GM23338 (cell line): ENCODE results near the gene CYP26C1. TPM values are rescaled to one million over a fixed set of nuclear protein-coding genes. Genes with fewer than 3 reads are reported as not detected.

ENCODE experiments used
- ATAC-seq: fragments of 200-7000 bp; cut with Tn5 transposase; 3 replicates; pipeline ENCODE4 v1.9.1; 2020
- DNase-seq: peaks from one replicate; pipeline ENCODE4 v3.0.0-alpha.2; 2015; ENCODE audit warnings: low spot score
- H2AFZ ChIP-seq: fragments of 200-600 bp; sonication (generic); 2 replicates; pipeline ENCODE4 v1.8.0; 2016; ENCODE audit warnings: antibody characterized with exemption, mild to moderate bottlenecking, moderate library complexity
- H3F3A ChIP-seq: fragments of 200-600 bp; sonication (generic); replicated peaks from 2 replicates; pipeline ENCODE4 v1.8.0; 2017; ENCODE audit warnings: antibody characterized with exemption, mixed run types, low read depth
- H3K27ac ChIP-seq: fragments of 200-600 bp; sonication (generic); 2 replicates; pipeline ENCODE4 v1.6.1; 2016; ENCODE audit warnings: low read depth
- H3K27me3 ChIP-seq: fragments of 200-600 bp; sonication (generic); 2 replicates; pipeline ENCODE4 v1.8.0; 2016; ENCODE audit warnings: mild to moderate bottlenecking, mixed run types, moderate library complexity; ENCODE audit not compliant: insufficient read depth
- H3K36me3 ChIP-seq: fragments of 200-600 bp; sonication (generic); 2 replicates; pipeline ENCODE4 v1.8.0; 2016; ENCODE audit warnings: mild to moderate bottlenecking; ENCODE audit not compliant: insufficient read depth
- H3K4me1 ChIP-seq: fragments of 200-600 bp; sonication (generic); 2 replicates; pipeline ENCODE4 v1.8.0; 2016; ENCODE audit warnings: mild to moderate bottlenecking, moderate library complexity; ENCODE audit not compliant: insufficient read depth
- H3K4me2 ChIP-seq: fragments of 200-600 bp; sonication (generic); 2 replicates; pipeline ENCODE4 v1.7.1; 2017; ENCODE audit warnings: mixed run types
- H3K4me3 ChIP-seq: fragments of 200-600 bp; sonication (generic); 2 replicates; pipeline ENCODE4 v1.6.1; 2016; ENCODE audit warnings: mixed run types
- H3K79me2 ChIP-seq: fragments of 200-600 bp; sonication (generic); replicated peaks from 2 replicates; pipeline ENCODE4 v1.8.0; 2017; ENCODE audit warnings: mild to moderate bottlenecking; ENCODE audit not compliant: insufficient read depth
- H3K9me2 ChIP-seq: fragments of 200-600 bp; sonication (generic); 2 replicates; pipeline ENCODE4 v1.8.0; 2017; ENCODE audit not compliant: insufficient read depth
- H4K20me1 ChIP-seq: fragments of 200-600 bp; sonication (generic); replicated peaks from 2 replicates; pipeline ENCODE4 v1.8.0; 2017; ENCODE audit warnings: mild to moderate bottlenecking; ENCODE audit not compliant: insufficient read depth
- H3K27ac Mint-ChIP-seq: 2 replicates; pipeline ENCODE4 v1.8.0; 2020; ENCODE audit warnings: inconsistent platforms, mild to moderate bottlenecking, moderate library complexity, mixed read lengths
- H3K27me3 Mint-ChIP-seq: 3 replicates; pipeline ENCODE4 v1.8.0; 2022; ENCODE audit warnings: low read depth, mild to moderate bottlenecking, moderate library complexity, mixed read lengths, inconsistent platforms; ENCODE audit not compliant: insufficient read depth, poor library complexity
- H3K36me3 Mint-ChIP-seq: 3 replicates; pipeline ENCODE4 v1.8.0; 2021; ENCODE audit warnings: low read depth, mild to moderate bottlenecking, inconsistent platforms, moderate library complexity, mixed read lengths
- H3K4me1 Mint-ChIP-seq: 3 replicates; pipeline ENCODE4 v1.8.0; 2020; ENCODE audit warnings: mild to moderate bottlenecking, inconsistent platforms, mixed read lengths
- H3K4me3 Mint-ChIP-seq: 3 replicates; pipeline ENCODE4 v1.8.0; 2021; ENCODE audit warnings: moderate library complexity, mild to moderate bottlenecking, inconsistent platforms, mixed read lengths
- H3K9me3 Mint-ChIP-seq: 3 replicates; pipeline ENCODE4 v1.8.0; 2020; ENCODE audit warnings: moderate library complexity, mild to moderate bottlenecking, inconsistent platforms, mixed read lengths
- CREB1 ChIP-seq: fragments of 250-450 bp; sonication (Bioruptor Pico); IDR thresholded peaks from 2 replicates; pipeline ENCODE4 v1.5.0; 2020; ENCODE audit warnings: low read depth, mild to moderate bottlenecking, moderate library complexity
- JUNB ChIP-seq: IDR thresholded peaks from one replicate; pipeline ENCODE4 v1.6.1; 2016; ENCODE audit warnings: antibody characterized with exemption; ENCODE audit not compliant: unreplicated experiment
- NANOG ChIP-seq: IDR thresholded peaks from 2 replicates; pipeline ENCODE4 v1.6.1; 2016; ENCODE audit warnings: antibody characterized with exemption, borderline replicate concordance
- POLR2AphosphoS5 ChIP-seq: IDR thresholded peaks from 2 replicates; pipeline ENCODE4 v1.6.1; 2016; ENCODE audit warnings: antibody characterized with exemption, low read depth
- STAT1 ChIP-seq: IDR thresholded peaks from one replicate; pipeline ENCODE4 v1.6.1; 2016; ENCODE audit warnings: antibody characterized with exemption; ENCODE audit not compliant: unreplicated experiment
- ZNF114 ChIP-seq: fragments of 250-450 bp; sonication (Bioruptor Pico); IDR thresholded peaks from 2 replicates; pipeline ENCODE4 v1.5.0; 2020; ENCODE audit warnings: mild to moderate bottlenecking, moderate library complexity
- polyA plus RNA-seq: library from polyadenylated mRNA; unstranded; fragments of >200 nt; fragmentation: Nextera tagmentation; extraction: Ambion mirVana; gene quantifications from 2 replicates; pipeline ENCODE4 v1.2.1, GENCODE V29; 2016
- total RNA-seq: library from RNA; depleted of rRNA; stranded (reverse); fragments of >200 nt; shearing (Covaris generic); gene quantifications from 2 replicates; pipeline ENCODE4 v1.2.3, GENCODE V29; 2014
- TF ChIP-seq, protein P1 (sequence below): IDR thresholded peaks from one replicate; pipeline ENCODE4 v1.6.1; 2018; ENCODE audit warnings: antibody characterized with exemption; ENCODE audit not compliant: unreplicated experiment
- TF ChIP-seq, protein P2 (sequence below): fragments of 250-450 bp; sonication (Bioruptor Pico); IDR thresholded peaks from 2 replicates; pipeline ENCODE4 v1.5.0; 2020; ENCODE audit warnings: mild to moderate bottlenecking, moderate library complexity
- TF ChIP-seq, protein P3 (sequence below), 2 experiments: fragments of 200-600 bp in 1 of 2; sonication (generic) in 1 of 2; conservative IDR thresholded peaks; 2 replicates each; pipeline versions ENCODE4 v1.5.1 to v1.6.1; 2016 to 2017; ENCODE audit warnings: antibody characterized with exemption in 2 of 2, low read depth in 2 of 2, mild to moderate bottlenecking in 2 of 2, moderate library complexity in 1 of 2

CYP26C1 gene
- total and polyA plus RNA-seq, 2 experiments from 2014 or later = 0.24 TPM; not detected in 1

DNA sequence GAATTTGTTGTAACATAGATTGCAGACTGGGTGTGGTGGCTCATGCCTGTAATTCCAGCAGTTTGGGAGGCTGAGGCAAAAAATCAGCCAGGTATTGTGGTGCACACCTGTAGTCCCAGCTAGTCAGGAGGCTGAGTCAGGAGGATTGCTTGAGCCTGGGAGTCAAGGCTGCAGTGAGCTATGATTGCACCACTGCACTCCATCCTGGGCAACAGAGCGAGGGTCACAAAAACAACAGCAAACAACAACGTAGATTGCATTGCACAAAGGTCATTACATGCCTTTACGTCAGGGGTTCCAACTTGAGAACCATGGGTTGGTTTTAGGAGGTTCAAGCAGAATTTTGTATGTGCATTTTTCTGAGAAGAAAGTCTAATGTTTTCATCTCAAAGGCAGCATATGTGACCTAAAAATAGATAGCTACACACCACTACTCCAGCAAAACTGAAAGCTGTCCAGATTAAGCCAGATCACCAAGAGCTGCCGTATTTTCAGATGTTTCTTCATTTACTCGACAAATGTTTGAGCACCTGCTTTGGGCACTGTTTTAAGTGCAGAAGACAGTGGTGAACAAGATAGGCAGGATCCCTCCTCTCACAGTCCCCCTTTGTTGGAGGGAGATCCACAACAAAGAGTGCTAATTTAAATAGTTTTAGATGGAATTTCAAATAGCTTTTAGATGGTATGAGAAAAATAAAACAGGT, 28.3 kb upstream of the CYP26C1 start (continued):
- TF ChIP-seq, protein P1, sequence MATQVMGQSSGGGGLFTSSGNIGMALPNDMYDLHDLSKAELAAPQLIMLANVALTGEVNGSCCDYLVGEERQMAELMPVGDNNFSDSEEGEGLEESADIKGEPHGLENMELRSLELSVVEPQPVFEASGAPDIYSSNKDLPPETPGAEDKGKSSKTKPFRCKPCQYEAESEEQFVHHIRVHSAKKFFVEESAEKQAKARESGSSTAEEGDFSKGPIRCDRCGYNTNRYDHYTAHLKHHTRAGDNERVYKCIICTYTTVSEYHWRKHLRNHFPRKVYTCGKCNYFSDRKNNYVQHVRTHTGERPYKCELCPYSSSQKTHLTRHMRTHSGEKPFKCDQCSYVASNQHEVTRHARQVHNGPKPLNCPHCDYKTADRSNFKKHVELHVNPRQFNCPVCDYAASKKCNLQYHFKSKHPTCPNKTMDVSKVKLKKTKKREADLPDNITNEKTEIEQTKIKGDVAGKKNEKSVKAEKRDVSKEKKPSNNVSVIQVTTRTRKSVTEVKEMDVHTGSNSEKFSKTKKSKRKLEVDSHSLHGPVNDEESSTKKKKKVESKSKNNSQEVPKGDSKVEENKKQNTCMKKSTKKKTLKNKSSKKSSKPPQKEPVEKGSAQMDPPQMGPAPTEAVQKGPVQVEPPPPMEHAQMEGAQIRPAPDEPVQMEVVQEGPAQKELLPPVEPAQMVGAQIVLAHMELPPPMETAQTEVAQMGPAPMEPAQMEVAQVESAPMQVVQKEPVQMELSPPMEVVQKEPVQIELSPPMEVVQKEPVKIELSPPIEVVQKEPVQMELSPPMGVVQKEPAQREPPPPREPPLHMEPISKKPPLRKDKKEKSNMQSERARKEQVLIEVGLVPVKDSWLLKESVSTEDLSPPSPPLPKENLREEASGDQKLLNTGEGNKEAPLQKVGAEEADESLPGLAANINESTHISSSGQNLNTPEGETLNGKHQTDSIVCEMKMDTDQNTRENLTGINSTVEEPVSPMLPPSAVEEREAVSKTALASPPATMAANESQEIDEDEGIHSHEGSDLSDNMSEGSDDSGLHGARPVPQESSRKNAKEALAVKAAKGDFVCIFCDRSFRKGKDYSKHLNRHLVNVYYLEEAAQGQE = no peak

DNA sequence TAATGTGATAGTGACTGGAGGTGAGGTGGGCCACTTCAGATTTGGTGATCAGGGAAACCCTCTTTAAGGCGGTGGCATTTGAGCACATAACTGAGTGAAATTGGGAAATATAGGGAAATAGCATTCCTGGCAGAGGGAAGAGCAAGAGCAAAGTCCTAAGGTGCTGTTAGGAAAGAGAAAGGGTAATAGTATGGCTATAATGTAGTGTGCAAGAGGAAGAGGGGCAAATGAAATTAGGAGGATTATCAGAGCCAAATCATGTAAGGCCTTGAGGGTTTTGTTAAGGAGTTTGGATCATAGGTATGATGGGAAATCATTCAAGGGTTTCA, 27.8 kb upstream of the CYP26C1 start:
- no peak overlapping the region for H3K27ac Mint-ChIP-seq
- TF ChIP-seq, protein P2, sequence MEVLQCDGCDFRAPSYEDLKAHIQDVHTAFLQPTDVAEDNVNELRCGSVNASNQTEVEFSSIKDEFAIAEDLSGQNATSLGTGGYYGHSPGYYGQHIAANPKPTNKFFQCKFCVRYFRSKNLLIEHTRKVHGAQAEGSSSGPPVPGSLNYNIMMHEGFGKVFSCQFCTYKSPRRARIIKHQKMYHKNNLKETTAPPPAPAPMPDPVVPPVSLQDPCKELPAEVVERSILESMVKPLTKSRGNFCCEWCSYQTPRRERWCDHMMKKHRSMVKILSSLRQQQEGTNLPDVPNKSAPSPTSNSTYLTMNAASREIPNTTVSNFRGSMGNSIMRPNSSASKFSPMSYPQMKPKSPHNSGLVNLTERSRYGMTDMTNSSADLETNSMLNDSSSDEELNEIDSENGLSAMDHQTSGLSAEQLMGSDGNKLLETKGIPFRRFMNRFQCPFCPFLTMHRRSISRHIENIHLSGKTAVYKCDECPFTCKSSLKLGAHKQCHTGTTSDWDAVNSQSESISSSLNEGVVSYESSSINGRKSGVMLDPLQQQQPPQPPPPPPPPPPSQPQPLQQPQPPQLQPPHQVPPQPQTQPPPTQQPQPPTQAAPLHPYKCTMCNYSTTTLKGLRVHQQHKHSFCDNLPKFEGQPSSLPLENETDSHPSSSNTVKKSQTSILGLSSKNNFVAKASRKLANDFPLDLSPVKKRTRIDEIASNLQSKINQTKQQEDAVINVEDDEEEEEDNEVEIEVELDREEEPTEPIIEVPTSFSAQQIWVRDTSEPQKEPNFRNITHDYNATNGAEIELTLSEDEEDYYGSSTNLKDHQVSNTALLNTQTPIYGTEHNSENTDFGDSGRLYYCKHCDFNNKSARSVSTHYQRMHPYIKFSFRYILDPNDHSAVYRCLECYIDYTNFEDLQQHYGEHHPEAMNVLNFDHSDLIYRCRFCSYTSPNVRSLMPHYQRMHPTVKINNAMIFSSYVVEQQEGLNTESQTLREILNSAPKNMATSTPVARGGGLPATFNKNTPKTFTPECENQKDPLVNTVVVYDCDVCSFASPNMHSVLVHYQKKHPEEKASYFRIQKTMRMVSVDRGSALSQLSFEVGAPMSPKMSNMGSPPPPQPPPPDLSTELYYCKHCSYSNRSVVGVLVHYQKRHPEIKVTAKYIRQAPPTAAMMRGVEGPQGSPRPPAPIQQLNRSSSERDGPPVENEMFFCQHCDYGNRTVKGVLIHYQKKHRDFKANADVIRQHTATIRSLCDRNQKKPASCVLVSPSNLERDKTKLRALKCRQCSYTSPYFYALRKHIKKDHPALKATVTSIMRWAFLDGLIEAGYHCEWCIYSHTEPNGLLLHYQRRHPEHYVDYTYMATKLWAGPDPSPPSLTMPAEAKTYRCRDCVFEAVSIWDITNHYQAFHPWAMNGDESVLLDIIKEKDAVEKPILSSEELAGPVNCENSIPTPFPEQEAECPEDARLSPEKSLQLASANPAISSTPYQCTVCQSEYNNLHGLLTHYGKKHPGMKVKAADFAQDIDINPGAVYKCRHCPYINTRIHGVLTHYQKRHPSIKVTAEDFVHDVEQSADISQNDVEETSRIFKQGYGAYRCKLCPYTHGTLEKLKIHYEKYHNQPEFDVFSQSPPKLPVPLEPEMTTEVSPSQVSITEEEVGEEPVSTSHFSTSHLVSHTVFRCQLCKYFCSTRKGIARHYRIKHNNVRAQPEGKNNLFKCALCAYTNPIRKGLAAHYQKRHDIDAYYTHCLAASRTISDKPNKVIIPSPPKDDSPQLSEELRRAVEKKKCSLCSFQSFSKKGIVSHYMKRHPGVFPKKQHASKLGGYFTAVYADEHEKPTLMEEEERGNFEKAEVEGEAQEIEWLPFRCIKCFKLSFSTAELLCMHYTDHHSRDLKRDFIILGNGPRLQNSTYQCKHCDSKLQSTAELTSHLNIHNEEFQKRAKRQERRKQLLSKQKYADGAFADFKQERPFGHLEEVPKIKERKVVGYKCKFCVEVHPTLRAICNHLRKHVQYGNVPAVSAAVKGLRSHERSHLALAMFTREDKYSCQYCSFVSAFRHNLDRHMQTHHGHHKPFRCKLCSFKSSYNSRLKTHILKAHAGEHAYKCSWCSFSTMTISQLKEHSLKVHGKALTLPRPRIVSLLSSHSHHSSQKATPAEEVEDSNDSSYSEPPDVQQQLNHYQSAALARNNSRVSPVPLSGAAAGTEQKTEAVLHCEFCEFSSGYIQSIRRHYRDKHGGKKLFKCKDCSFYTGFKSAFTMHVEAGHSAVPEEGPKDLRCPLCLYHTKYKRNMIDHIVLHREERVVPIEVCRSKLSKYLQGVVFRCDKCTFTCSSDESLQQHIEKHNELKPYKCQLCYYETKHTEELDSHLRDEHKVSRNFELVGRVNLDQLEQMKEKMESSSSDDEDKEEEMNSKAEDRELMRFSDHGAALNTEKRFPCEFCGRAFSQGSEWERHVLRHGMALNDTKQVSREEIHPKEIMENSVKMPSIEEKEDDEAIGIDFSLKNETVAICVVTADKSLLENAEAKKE (CRISPR knock-in tag) = no peak
- TF ChIP-seq, protein P1 = no peak
- TF ChIP-seq STAT1 (no peak), JUNB (no peak), NANOG (no peak), POLR2AphosphoS5 (no peak), ZNF114 (CRISPR knock-in tag) (no peak), CREB1 (no peak)
- TF ChIP-seq, protein P3, sequence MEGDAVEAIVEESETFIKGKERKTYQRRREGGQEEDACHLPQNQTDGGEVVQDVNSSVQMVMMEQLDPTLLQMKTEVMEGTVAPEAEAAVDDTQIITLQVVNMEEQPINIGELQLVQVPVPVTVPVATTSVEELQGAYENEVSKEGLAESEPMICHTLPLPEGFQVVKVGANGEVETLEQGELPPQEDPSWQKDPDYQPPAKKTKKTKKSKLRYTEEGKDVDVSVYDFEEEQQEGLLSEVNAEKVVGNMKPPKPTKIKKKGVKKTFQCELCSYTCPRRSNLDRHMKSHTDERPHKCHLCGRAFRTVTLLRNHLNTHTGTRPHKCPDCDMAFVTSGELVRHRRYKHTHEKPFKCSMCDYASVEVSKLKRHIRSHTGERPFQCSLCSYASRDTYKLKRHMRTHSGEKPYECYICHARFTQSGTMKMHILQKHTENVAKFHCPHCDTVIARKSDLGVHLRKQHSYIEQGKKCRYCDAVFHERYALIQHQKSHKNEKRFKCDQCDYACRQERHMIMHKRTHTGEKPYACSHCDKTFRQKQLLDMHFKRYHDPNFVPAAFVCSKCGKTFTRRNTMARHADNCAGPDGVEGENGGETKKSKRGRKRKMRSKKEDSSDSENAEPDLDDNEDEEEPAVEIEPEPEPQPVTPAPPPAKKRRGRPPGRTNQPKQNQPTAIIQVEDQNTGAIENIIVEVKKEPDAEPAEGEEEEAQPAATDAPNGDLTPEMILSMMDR (conservative IDR thresholded peaks at IDR 0.05; ENCODE audit: low read depth in 2 of 2) = no peak

More for the DNA sequence above, 27.8 kb upstream of the CYP26C1 start:
- H3K4me3 ChIP-seq = no peak overlapping the region
- Mint-ChIP-seq H3K27me3 (no peaks in the 10 kb centered on the region), H3K4me3 (no peak overlapping the region; the same call in 2 of the 3 replicates), H3K9me3 (no peaks in the 10 kb centered on the region), H3K36me3 (peaks cover 3% of the 10 kb centered on the region; the same call in 2 of the 3 replicates), H3K4me1 (peaks cover 27% of the 10 kb centered on the region)
- no peaks in the 10 kb centered on the region for H3F3A ChIP-seq
- no peaks in the 10 kb centered on the region for H3K79me2 ChIP-seq
- no peaks in the 10 kb centered on the region for H3K27me3 ChIP-seq
- no peak overlapping the region for H2AFZ ChIP-seq
- no peaks in the 10 kb centered on the region for H3K9me2 ChIP-seq
- H3K4me2 ChIP-seq = peak overlapping the region; percentile 10; the same call in 1 of the 2 replicates
- ATAC-seq = no peak
- H3K27ac ChIP-seq = no peak overlapping the region; the same call in 1 of the 2 replicates
- no peaks in the 10 kb centered on the region for H4K20me1 ChIP-seq
- peaks cover 25% of the 10 kb centered on the region for H3K4me1 ChIP-seq
- H3K36me3 ChIP-seq = no peaks in the 10 kb centered on the region
- DNase-seq = no peak
